ENCODE results near the gene AFAP1L2. TPM values are rescaled to one million over a fixed set of nuclear protein-coding genes. Genes with fewer than 3 reads are reported as not detected.

The AFAP1L2 gene
- total RNA-seq, 4 donors from 2014 or later: 3.7 to 18.8 (median 4.5) TPM

DNA sequence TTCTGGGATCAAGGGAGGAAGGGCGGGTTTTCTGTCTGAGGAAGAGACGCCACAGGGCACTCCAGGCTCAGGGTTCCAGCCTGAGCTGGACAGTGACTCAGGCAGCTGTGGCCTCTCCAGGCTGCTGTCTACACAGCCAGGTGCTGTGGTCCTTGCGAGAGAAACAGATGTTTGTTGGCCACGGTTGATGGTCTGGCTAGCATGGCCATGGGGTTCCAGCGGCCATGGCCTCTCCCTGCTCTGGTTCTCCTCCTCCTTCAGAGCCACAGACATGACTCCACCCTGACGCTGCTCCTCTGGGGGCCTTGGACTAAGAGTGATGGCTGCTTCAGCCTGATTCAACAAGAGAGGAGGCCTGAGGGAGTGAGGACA lies 75.9 kb downstream of the AFAP1L2 start:
- TF ChIP-seq, protein P1, sequence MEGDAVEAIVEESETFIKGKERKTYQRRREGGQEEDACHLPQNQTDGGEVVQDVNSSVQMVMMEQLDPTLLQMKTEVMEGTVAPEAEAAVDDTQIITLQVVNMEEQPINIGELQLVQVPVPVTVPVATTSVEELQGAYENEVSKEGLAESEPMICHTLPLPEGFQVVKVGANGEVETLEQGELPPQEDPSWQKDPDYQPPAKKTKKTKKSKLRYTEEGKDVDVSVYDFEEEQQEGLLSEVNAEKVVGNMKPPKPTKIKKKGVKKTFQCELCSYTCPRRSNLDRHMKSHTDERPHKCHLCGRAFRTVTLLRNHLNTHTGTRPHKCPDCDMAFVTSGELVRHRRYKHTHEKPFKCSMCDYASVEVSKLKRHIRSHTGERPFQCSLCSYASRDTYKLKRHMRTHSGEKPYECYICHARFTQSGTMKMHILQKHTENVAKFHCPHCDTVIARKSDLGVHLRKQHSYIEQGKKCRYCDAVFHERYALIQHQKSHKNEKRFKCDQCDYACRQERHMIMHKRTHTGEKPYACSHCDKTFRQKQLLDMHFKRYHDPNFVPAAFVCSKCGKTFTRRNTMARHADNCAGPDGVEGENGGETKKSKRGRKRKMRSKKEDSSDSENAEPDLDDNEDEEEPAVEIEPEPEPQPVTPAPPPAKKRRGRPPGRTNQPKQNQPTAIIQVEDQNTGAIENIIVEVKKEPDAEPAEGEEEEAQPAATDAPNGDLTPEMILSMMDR (IDR thresholded peaks at IDR 0.05): no peak
- no peak for DNase-seq (ENCODE audit: low spot score)
- no peak for ATAC-seq (ENCODE audit: low FRiP score)

DNA sequence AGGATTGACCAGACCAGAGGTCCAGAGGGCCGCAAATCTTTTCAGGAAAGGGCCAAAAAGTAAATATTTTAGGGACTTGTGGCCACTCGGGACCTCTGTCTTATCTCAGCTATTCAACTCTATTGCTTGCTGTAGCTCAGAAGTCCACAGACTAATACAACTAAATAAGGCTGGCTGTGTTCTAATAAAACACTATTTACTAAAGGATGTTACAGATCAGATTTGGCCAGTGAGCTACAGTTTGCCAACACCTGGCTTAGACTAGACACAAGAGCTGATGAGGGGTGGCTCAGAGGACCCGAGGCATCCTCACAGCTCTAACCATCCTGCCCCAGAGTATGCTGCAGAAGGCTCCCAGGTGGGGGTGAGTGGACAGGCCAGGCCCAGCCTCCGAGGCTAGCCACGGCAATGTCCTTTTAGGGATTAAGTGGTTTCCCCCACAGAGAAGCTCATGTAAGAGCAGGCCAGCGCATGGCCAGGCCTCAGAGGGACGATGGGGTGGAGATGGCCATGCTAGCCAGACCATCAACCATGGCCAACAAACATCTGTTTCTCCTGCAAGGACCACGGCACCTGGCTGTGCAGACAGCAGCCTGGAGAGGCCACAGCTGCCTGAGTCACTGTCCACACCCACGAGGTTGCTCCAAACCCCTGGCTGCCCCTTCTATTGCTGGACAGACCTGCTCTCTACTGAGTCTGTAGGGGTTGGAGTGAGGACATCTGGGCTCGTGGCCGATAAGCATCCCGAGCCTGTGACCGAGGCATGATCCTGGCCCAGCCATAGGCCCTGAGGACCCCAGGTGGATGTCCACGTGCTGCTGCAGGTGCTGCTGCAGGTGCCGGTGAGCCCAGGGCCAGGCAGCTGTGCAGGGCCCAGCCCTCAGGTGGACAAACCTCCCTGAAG lies 76.5 kb downstream of the AFAP1L2 start:
- DNase-seq (ENCODE audit: low spot score) (no peak), ATAC-seq (ENCODE audit: low FRiP score) (no peak)
- TF ChIP-seq, protein P1 (IDR thresholded peaks at IDR 0.05): no peak

DNA sequence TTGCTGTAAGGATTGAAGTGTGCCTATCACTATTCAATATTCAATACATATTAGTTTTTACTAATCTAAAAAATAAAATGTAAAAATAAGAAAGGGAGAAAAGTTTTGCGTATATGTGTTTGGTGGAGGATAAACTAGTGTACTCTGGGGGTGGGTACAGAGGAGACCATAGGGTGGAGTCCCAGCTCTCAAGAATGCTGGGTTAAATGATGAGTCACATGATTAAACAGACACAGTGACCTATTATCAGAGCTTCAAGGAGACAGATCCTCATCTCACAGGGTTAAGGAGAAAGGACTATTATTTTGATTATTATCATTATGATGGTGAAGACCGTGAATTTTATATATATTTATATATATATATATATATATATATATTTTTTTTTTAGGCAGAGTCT lies 77.5 kb downstream of the AFAP1L2 start:
- TF ChIP-seq, protein P1 (IDR thresholded peaks at IDR 0.05): no peak
- no peak for DNase-seq (ENCODE audit: low spot score)
- no peak for ATAC-seq (ENCODE audit: low FRiP score)

DNA sequence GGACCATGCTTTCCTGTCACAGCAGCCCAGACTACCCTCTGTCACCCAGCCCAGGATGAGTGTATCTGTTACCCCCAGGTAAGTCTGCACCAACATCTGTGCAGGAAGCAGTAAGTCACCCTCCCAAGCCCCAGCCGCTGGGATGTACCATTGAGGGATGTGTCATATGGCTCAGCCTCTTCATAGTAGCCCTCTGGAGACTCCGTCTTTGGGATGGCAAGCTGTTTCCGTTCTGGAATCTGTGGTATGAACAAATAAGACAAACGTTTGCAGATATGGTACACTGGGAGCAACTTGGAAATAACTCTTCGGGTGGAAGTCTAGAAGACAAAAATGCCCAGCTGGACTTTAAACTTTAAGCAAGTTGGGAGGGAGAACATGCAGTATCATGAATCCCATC lies 81.3 kb downstream of the AFAP1L2 start:
- ATAC-seq (ENCODE audit: low FRiP score) (no peak), DNase-seq (ENCODE audit: low spot score) (no peak)
- TF ChIP-seq, protein P1 (IDR thresholded peaks at IDR 0.05): no peak

DNA sequence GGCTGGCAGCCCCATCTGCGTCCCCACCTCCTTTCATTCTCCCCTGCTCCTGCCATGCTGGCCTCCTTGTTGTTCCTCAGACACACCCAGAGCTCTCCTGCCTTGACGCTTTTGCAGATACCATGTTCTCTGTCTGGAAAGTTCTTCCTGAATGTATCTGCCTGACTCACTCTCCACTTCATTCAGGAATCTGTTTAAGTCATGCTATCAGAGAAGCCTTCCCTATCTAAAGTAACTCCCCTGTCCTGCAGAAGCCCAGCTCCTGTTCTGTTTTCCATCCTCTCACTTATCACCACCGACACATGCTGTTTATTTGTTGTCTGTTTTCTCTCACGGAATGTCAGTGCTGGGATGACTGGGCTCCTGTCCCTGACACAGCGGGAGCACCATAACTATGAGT lies 82.0 kb downstream of the AFAP1L2 start:
- no peak for DNase-seq (ENCODE audit: low spot score)
- TF ChIP-seq, protein P1 (IDR thresholded peaks at IDR 0.05): no peak
- ATAC-seq (ENCODE audit: low FRiP score): no peak

DNA sequence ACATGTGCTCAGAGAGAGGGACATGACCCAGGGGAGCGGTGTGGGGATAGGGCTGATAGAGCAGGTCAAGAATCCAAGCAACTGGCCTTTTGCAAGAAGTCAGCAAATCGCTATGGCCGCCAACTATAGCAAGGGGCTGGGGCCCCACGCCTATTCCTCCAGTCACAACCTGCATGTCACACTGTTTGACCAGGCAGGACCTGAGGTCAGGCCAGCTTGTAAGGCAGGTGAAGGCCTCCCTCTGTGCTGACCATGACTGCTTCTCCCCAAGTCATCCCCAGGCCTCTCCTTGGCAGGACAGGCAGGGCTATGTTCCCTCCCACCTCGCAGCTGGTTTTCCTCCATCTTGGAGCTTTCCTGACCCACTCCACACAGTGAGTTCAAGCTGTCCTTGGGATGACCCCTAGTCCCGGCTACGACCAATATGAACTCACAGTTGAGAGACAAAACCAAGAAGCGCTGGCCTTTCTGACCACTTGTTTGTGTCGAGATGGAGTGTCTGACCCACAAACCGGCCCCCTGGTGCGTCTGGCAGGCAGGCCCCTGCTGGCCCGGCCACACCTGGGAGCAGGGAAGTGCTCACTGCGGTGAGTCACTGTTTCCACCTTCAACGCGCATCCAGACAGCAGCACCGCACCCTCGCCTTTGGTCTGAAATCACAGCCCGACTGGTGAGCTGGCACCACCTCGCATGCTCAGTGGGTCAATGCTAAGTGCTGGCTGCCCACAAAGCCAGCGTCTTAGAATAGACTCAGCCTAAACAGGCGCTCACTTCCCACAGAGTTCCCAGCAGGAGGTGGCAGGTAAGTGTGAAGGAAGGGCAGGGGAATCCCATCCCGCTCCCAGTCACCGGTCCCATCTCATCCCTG lies 83.8 kb downstream of the AFAP1L2 start:
- TF ChIP-seq, protein P1 (IDR thresholded peaks at IDR 0.05): no peak
- peak; percentile 48 for ATAC-seq (ENCODE audit: low FRiP score)
- no peak for DNase-seq (ENCODE audit: low spot score)
